ENCODE data around the gene EDEM3.

DNA sequence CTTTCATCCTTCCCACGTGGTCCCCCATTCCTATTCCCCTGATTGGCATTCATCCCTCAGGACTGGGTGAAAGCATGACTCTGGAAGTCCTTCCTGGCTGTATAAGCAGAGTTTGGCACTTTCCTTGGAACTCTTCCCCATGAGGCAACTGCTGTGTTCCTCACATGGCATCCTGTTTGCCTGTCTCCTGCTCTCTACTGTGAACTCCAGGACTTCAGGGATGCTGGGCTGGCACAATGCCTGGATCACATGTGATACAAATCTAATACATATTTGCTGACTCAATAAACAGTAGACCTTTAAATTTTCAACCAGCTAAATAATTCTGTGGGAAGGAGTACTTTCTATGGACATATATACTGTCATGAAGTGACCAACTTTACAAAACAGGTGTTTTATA, 46.8 kb upstream of the EDEM3 start:
- no peak for TF ChIP-seq POLR2AphosphoS5 (IDR thresholded peaks at IDR 0.05; ENCODE audit: insufficient read depth in 1 of 2, low read depth in 1 of 2)
- TF ChIP-seq, protein P1, sequence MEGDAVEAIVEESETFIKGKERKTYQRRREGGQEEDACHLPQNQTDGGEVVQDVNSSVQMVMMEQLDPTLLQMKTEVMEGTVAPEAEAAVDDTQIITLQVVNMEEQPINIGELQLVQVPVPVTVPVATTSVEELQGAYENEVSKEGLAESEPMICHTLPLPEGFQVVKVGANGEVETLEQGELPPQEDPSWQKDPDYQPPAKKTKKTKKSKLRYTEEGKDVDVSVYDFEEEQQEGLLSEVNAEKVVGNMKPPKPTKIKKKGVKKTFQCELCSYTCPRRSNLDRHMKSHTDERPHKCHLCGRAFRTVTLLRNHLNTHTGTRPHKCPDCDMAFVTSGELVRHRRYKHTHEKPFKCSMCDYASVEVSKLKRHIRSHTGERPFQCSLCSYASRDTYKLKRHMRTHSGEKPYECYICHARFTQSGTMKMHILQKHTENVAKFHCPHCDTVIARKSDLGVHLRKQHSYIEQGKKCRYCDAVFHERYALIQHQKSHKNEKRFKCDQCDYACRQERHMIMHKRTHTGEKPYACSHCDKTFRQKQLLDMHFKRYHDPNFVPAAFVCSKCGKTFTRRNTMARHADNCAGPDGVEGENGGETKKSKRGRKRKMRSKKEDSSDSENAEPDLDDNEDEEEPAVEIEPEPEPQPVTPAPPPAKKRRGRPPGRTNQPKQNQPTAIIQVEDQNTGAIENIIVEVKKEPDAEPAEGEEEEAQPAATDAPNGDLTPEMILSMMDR (IDR thresholded peaks at IDR 0.05) = no peak
- TF ChIP-seq POLR2A (IDR thresholded peaks at IDR 0.05) = no peak

Data from vagina (tissue), 2 donors.